Kidney capillary endothelial cell (primary cell): ENCODE data around the gene VEPH1.

Source experiments
- DNase-seq: peaks from one replicate; pipeline ENCODE4 v3.0.0-alpha.2; 2018; ENCODE audit warnings: low spot score

Gene VEPH1

GRCh38 chr3:157305392-157305791 is 197.8 kb downstream of the VEPH1 start:
- DNase-seq, result no peak

- DNase-seq, result no peak
Observed at GRCh38 chr3:157301755-157302154, 201.5 kb downstream of the VEPH1 start.

- no peak for DNase-seq
Observed at GRCh38 chr3:157300981-157301663, 202.1 kb downstream of the VEPH1 start.

GRCh38 chr3:157300094-157300493 is 203.1 kb downstream of the VEPH1 start:
- DNase-seq, result no peak

GRCh38 chr3:157297328-157297915 is 205.8 kb downstream of the VEPH1 start:
- no peak for DNase-seq

GRCh38 chr3:157294953-157295352 is 208.3 kb downstream of the VEPH1 start:
- DNase-seq, result no peak

- DNase-seq, result no peak
Observed at GRCh38 chr3:157294491-157294890, 208.7 kb downstream of the VEPH1 start.

GRCh38 chr3:157290766-157291165 is 212.4 kb downstream of the VEPH1 start:
- DNase-seq, result no peak

- peak; percentile 16 for DNase-seq
Observed at GRCh38 chr3:157285966-157286365, 217.2 kb downstream of the VEPH1 start.

- no peak for DNase-seq
Observed at GRCh38 chr3:157285141-157285540, 218.1 kb downstream of the VEPH1 start.

GRCh38 chr3:157284688-157285087 is 218.5 kb downstream of the VEPH1 start:
- no peak for DNase-seq

GRCh38 chr3:157282261-157283191 is 220.7 kb downstream of the VEPH1 start:
- DNase-seq, result peak; percentile 81

GRCh38 chr3:157280786-157281185 is 222.4 kb downstream of the VEPH1 start:
- no peak for DNase-seq

- DNase-seq, result no peak
Observed at GRCh38 chr3:157280354-157280753, 222.9 kb downstream of the VEPH1 start.

- DNase-seq, result no peak
Observed at GRCh38 chr3:157279237-157279636, 224.0 kb downstream of the VEPH1 start.

GRCh38 chr3:157276801-157277200 is 226.4 kb downstream of the VEPH1 start:
- no peak for DNase-seq

GRCh38 chr3:157275832-157276231 is 227.4 kb downstream of the VEPH1 start:
- no peak for DNase-seq

- DNase-seq, result peak; percentile 19
Observed at GRCh38 chr3:157274644-157275137, 228.5 kb downstream of the VEPH1 start.

GRCh38 chr3:157271283-157271882 is 231.8 kb downstream of the VEPH1 start:
- no peak for DNase-seq

- DNase-seq, result no peak
Observed at GRCh38 chr3:157268026-157268425, 235.2 kb downstream of the VEPH1 start.

GRCh38 chr3:157265931-157266330 is 237.3 kb downstream of the VEPH1 start:
- DNase-seq, result no peak

GRCh38 chr3:157263027-157263426 is 240.2 kb downstream of the VEPH1 start:
- DNase-seq, result no peak
